VCaP (cell line): ENCODE data around the gene PRKCZ.

Experiments used
- H3K27ac ChIP-seq: fragments of 450-650 bp; 2 replicates; pipeline ENCODE4 v1.5.1; 2017
- TF ChIP-seq, protein P1 (sequence below): fragments of 450-650 bp; conservative IDR thresholded peaks from 2 replicates; pipeline ENCODE4 v1.5.1; 2017; ENCODE audit warnings: mild to moderate bottlenecking, moderate library complexity

PRKCZ gene

DNA sequence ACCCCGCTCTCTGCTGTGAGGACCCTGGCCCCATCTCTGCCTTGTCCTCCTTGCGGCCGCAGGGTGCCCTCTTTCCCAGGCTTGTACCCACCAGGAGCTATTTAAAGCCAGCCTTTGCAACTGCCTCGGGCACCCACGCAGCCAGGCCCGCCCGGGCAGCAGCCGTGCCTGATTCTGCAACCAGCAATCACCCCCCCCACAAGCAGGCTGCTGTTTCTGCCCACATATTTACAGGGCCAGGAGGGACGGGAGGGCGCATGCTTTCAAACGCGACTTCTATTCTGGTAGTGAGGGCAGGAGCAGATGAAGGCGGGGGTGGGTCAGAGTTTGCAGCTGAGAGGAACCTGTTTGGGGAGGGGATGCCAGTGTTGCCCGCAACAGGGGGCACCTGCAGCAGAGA is 17.5 kb upstream of the PRKCZ start:
- H3K27ac ChIP-seq: no peak overlapping the region
- TF ChIP-seq, protein P1, sequence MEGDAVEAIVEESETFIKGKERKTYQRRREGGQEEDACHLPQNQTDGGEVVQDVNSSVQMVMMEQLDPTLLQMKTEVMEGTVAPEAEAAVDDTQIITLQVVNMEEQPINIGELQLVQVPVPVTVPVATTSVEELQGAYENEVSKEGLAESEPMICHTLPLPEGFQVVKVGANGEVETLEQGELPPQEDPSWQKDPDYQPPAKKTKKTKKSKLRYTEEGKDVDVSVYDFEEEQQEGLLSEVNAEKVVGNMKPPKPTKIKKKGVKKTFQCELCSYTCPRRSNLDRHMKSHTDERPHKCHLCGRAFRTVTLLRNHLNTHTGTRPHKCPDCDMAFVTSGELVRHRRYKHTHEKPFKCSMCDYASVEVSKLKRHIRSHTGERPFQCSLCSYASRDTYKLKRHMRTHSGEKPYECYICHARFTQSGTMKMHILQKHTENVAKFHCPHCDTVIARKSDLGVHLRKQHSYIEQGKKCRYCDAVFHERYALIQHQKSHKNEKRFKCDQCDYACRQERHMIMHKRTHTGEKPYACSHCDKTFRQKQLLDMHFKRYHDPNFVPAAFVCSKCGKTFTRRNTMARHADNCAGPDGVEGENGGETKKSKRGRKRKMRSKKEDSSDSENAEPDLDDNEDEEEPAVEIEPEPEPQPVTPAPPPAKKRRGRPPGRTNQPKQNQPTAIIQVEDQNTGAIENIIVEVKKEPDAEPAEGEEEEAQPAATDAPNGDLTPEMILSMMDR: no peak

GRCh38 chr1:2033165-2033564 is 17.0 kb upstream of the PRKCZ start:
- no peak overlapping the region for H3K27ac ChIP-seq
- TF ChIP-seq, protein P1: no peak

DNA sequence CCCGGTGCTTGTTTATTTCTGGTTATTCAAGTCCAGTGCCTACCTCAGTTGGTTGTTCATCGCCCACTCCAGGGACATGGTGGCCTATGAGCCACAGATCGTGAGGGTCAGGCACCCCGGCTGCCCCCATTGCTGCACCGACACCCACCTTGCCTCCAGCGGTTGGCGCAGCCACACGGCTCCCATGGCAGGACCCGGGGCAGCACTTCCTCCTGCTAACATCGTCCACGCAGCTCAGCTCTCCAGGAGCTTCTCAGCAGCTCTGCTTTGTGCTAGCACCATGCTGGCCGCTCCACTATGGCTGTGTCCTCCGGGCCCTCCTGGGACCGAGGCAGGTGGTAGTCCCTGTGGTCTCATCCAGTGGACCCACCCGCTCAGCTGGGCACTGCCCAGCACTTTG is 13.9 kb upstream of the PRKCZ start:
- H3K27ac ChIP-seq: no peak overlapping the region
- TF ChIP-seq, protein P1: no peak

- H3K27ac ChIP-seq: no peak overlapping the region
- TF ChIP-seq, protein P1: no peak
Measured at GRCh38 chr1:2037314-2037979, 12.8 kb upstream of the PRKCZ start.

DNA sequence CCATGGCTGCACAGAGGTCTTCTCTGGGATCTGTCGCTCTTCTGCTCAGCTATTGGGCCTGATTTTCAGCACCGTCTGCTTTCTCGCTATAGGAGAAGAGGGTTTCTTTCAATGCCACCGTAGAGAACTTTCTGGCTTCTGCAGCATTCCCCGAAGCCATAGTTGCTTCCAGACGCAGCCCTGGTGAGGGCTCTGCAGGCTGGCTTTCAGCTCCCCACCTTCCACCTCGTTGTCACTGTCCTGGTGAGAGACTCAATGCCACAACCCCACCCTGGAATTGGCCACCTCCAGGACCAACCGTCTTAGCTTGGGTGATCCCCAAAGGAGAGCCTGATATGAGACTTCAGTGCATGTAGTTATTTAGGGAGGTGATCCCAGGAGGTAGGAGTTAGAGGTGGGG is 12.0 kb upstream of the PRKCZ start:
- TF ChIP-seq, protein P1: no peak

DNA sequence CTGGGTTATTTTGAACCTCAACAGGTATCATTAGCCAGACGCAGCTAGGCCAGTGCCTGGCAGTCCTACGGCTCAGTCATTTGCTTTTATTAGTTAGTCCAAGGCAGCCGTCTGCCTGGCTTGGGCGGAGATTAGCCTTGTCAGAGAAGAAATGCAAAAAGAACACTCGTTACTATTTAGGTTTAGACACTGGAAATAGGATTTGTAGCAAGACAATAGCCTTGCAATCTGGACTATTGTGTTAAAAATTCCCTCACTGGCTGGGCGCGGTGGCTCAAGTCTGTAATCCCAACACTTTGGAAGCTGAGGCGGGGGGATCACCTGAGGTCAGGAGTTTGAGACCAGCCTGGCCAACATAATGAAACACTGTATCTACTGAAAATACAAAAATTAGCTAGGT is 11.0 kb upstream of the PRKCZ start:
- TF ChIP-seq, protein P1: no peak
- H3K27ac ChIP-seq: no peak overlapping the region

More for the DNA sequence above, 12.0 kb upstream of the PRKCZ start:
- no peak overlapping the region for H3K27ac ChIP-seq

GRCh38 chr1:2041305-2041704 is 8.9 kb upstream of the PRKCZ start:
- H3K27ac ChIP-seq: no peak overlapping the region
- TF ChIP-seq, protein P1: no peak
